Activated CD8-positive, alpha-beta T cell treated with anti-CD3 and anti-CD28 coated beads, Interleukin-2, amount 10 ng/mL, durations not matched to agents 7 days and 5 days (primary cell): ENCODE data around the gene SIX2. TPM values are rescaled to one million over a fixed set of nuclear protein-coding genes. Genes with fewer than 3 reads are reported as not detected.

Source experiments
- ATAC-seq: fragments of 150-1000 bp; cut with Tn5 transposase; one replicate; pipeline ENCODE4 v1.10.0; 2021; ENCODE audit warnings: moderate library complexity
- CTCF ChIA-PET: fragments of 350-600 bp; sonication (Branson Sonifier 250); formaldehyde crosslinking; loops from one replicate; lab custom pipeline; 2021; ENCODE audit warnings: antibody characterized with exemption; lab: Charles Lee
- POLR2A ChIA-PET: fragments of 350-600 bp; sonication (Branson Sonifier 250); formaldehyde crosslinking; loops from one replicate; lab custom pipeline; 2021; ENCODE audit warnings: antibody characterized with exemption; lab: Charles Lee
- DNase-seq: peaks from one replicate; pipeline ENCODE4 v3.0.0-alpha.2; 2020
- H3K27ac Mint-ChIP-seq: one replicate; pipeline ENCODE4 v1.8.0; 2021; ENCODE audit warnings: mild to moderate bottlenecking, mixed read lengths
- H3K27me3 Mint-ChIP-seq: one replicate; pipeline ENCODE4 v1.8.0; 2021; ENCODE audit warnings: low read depth, mixed read lengths
- H3K36me3 Mint-ChIP-seq: one replicate; pipeline ENCODE4 v1.8.0; 2021; ENCODE audit warnings: low read depth, mixed read lengths
- H3K4me1 Mint-ChIP-seq: one replicate; pipeline ENCODE4 v1.8.0; 2021; ENCODE audit warnings: low read depth, mixed read lengths
- H3K4me3 Mint-ChIP-seq: one replicate; pipeline ENCODE4 v1.8.0; 2021; ENCODE audit warnings: mild to moderate bottlenecking, mixed read lengths
- H3K9me3 Mint-ChIP-seq: one replicate; pipeline ENCODE4 v1.8.0; 2022; ENCODE audit warnings: mixed read lengths; ENCODE audit not compliant: insufficient read depth
- total RNA-seq, 2 experiments: library from RNA; stranded (reverse); gene quantifications; one replicate each; pipeline ENCODE4 v1.2.3, GENCODE V29; 2021

The SIX2 gene
- total RNA-seq, 2 experiments from 2014 or later: not detected

- Mint-ChIP-seq H3K27ac (no peak overlapping the region), H3K9me3 (no peaks in the 10 kb centered on the region), H3K36me3 (no peaks in the 10 kb centered on the region), H3K4me1 (peaks cover 11% of the 10 kb centered on the region), H3K4me3 (no peak overlapping the region), H3K27me3 (peaks cover 69% of the 10 kb centered on the region)
- ATAC-seq (no peak), DNase-seq (no peak)
- POLR2A ChIA-PET: no interaction called here
- CTCF ChIA-PET: no interaction called here
Measured at GRCh38 chr2:45014831-45015230, 5.6 kb upstream of the SIX2 start.

GRCh38 chr2:45014016-45014702 is 4.9 kb upstream of the SIX2 start:
- Mint-ChIP-seq H3K36me3 (no peaks in the 10 kb centered on the region), H3K4me3 (no peak overlapping the region), H3K27me3 (peaks cover 72% of the 10 kb centered on the region), H3K4me1 (peaks cover 14% of the 10 kb centered on the region), H3K27ac (no peak overlapping the region), H3K9me3 (no peaks in the 10 kb centered on the region)
- no peak for DNase-seq
- peak; percentile 59 for ATAC-seq
- ChIA-PET CTCF (interaction anchor here (0.7 to 1.0 kb wide), 2 partner anchors 30 to 33 kb away, joined by 3 to 5 read pairs; no protein-coding TSS in a partner anchor), POLR2A (no interaction called here)

GRCh38 chr2:45013229-45014015 is 4.2 kb upstream of the SIX2 start:
- Mint-ChIP-seq H3K27me3 (peaks cover 73% of the 10 kb centered on the region), H3K4me1 (peaks cover 18% of the 10 kb centered on the region), H3K36me3 (no peaks in the 10 kb centered on the region), H3K27ac (no peak overlapping the region), H3K4me3 (no peak overlapping the region), H3K9me3 (no peaks in the 10 kb centered on the region)
- DNase-seq (no peak), ATAC-seq (no peak)
- POLR2A ChIA-PET: no interaction called here
- CTCF ChIA-PET: interaction anchor here (0.7 to 1.3 kb wide), 3 partner anchors 29 to 32 kb away, joined by 3 to 5 read pairs (median 4); no protein-coding TSS in a partner anchor

- no peak for ATAC-seq
- ChIA-PET POLR2A (no interaction called here), CTCF (interaction anchor here (1.3 kb wide), 1 partner anchor 31 kb away, joined by 4 read pairs; no protein-coding TSS in a partner anchor)
- no peak overlapping the region for H3K27ac Mint-ChIP-seq
- DNase-seq: no peak
- H3K36me3 Mint-ChIP-seq: no peaks in the 10 kb centered on the region
- peaks cover 75% of the 10 kb centered on the region for H3K27me3 Mint-ChIP-seq
- no peak overlapping the region for H3K4me3 Mint-ChIP-seq
- no peaks in the 10 kb centered on the region for H3K9me3 Mint-ChIP-seq
- H3K4me1 Mint-ChIP-seq: peaks cover 23% of the 10 kb centered on the region
Measured at GRCh38 chr2:45012733-45013132, 3.5 kb upstream of the SIX2 start.

- H3K27ac Mint-ChIP-seq: peak overlapping the region; percentile 30
- ChIA-PET POLR2A (no interaction called here), CTCF (interaction anchor here (1.3 kb wide), 1 partner anchor 30 kb away, joined by 4 read pairs; no protein-coding TSS in a partner anchor)
- H3K36me3 Mint-ChIP-seq: no peaks in the 10 kb centered on the region
- no peak overlapping the region for H3K4me3 Mint-ChIP-seq
- no peaks in the 10 kb centered on the region for H3K9me3 Mint-ChIP-seq
- H3K4me1 Mint-ChIP-seq: peaks cover 23% of the 10 kb centered on the region
- H3K27me3 Mint-ChIP-seq: peaks cover 79% of the 10 kb centered on the region
- no peak for ATAC-seq
- no peak for DNase-seq
Measured at GRCh38 chr2:45011621-45012602, 2.7 kb upstream of the SIX2 start.

GRCh38 chr2:45011121-45011520 is 1.9 kb upstream of the SIX2 start:
- POLR2A ChIA-PET: no interaction called here
- Mint-ChIP-seq H3K4me3 (peak overlapping the region; percentile 5), H3K4me1 (peaks cover 26% of the 10 kb centered on the region)

GRCh38 chr2:45010702-45011012 is 1.4 kb upstream of the SIX2 start:
- no peaks in the 10 kb centered on the region for H3K36me3 Mint-ChIP-seq
- peak overlapping the region; percentile 28 for H3K4me3 Mint-ChIP-seq
- POLR2A ChIA-PET: no interaction called here
- no peak for DNase-seq
- peaks cover 26% of the 10 kb centered on the region for H3K4me1 Mint-ChIP-seq
- H3K9me3 Mint-ChIP-seq: no peaks in the 10 kb centered on the region
- ATAC-seq: no peak
- CTCF ChIA-PET: no interaction called here
- peaks cover 83% of the 10 kb centered on the region for H3K27me3 Mint-ChIP-seq
- H3K27ac Mint-ChIP-seq: no peak overlapping the region

More at GRCh38 chr2:45011121-45011520, 1.9 kb upstream of the SIX2 start:
- ATAC-seq (no peak), DNase-seq (no peak)
- H3K9me3 Mint-ChIP-seq: no peaks in the 10 kb centered on the region
- CTCF ChIA-PET: no interaction called here
- no peaks in the 10 kb centered on the region for H3K36me3 Mint-ChIP-seq
- no peak overlapping the region for H3K27ac Mint-ChIP-seq
- H3K27me3 Mint-ChIP-seq: peaks cover 84% of the 10 kb centered on the region

- Mint-ChIP-seq H3K36me3 (no peaks in the 10 kb centered on the region), H3K4me3 (no peak overlapping the region), H3K4me1 (peaks cover 30% of the 10 kb centered on the region), H3K9me3 (no peaks in the 10 kb centered on the region), H3K27ac (no peak overlapping the region), H3K27me3 (peaks cover 83% of the 10 kb centered on the region)
- ChIA-PET CTCF (no interaction called here), POLR2A (no interaction called here)
- no peak for DNase-seq
- no peak for ATAC-seq
Measured at GRCh38 chr2:45009928-45010701, 863 bp upstream of the SIX2 start.

- peak overlapping the region; percentile 40 for H3K4me3 Mint-ChIP-seq
- H3K27me3 Mint-ChIP-seq: peaks cover 87% of the 10 kb centered on the region
- no peak overlapping the region for H3K27ac Mint-ChIP-seq
- H3K36me3 Mint-ChIP-seq: no peaks in the 10 kb centered on the region
- POLR2A ChIA-PET: no interaction called here
- CTCF ChIA-PET: no interaction called here
- H3K4me1 Mint-ChIP-seq: peaks cover 29% of the 10 kb centered on the region
- DNase-seq: peak; percentile 52
- peak; percentile 15 for ATAC-seq
- no peaks in the 10 kb centered on the region for H3K9me3 Mint-ChIP-seq
Measured at GRCh38 chr2:45008296-45009129, 739 bp downstream of the SIX2 start.

- ChIA-PET CTCF (no interaction called here), POLR2A (no interaction called here)
- Mint-ChIP-seq H3K36me3 (no peaks in the 10 kb centered on the region), H3K27me3 (peaks cover 87% of the 10 kb centered on the region), H3K4me3 (no peak overlapping the region), H3K4me1 (peaks cover 28% of the 10 kb centered on the region), H3K9me3 (no peaks in the 10 kb centered on the region), H3K27ac (no peak overlapping the region)
- DNase-seq (no peak), ATAC-seq (no peak)
Measured at GRCh38 chr2:45007961-45008295, 1.3 kb downstream of the SIX2 start.
